GM12878 (cell line): ENCODE results near the gene ZNF444. TPM values are rescaled to one million over a fixed set of nuclear protein-coding genes. Genes with fewer than 3 reads are reported as not detected.

Experiments
- ATAC-seq: fragments of 200-7000 bp; cut with Tn5 transposase; 3 replicates; pipeline ENCODE4 v1.9.1; 2020; ENCODE audit warnings: mild to moderate bottlenecking, moderate library complexity
- BruUV-seq: library from RNA; stranded (reverse); fragments of 400-500 nt; replicated peaks from 2 replicates; lab custom pipeline; 2021; lab: Mats Ljungman, UMichigan
- CTCF ChIA-PET: fragments of 300-600 bp; sonication (Branson Sonifier 250); formaldehyde crosslinking; extraction: SDS; loops from one replicate; lab custom pipeline; 2021; ENCODE audit warnings: inconsistent platforms; lab: Yijun Ruan, JAX
- POLR2A ChIA-PET: fragments of 350-600 bp; formaldehyde crosslinking; extraction: SDS; loops from one replicate; lab custom pipeline; 2021; ENCODE audit warnings: inconsistent platforms; lab: Charles Lee
- RAD21 ChIA-PET: fragments of 300-600 bp; sonication (Branson Sonifier 250); formaldehyde crosslinking; loops from one replicate; lab custom pipeline; 2023; ENCODE audit warnings: antibody characterized with exemption; ENCODE audit not compliant: unreplicated experiment; lab: Charles Lee
- SMC1A ChIA-PET: fragments of 300-600 bp; sonication (Branson Sonifier 250); formaldehyde crosslinking; loops from one replicate; lab custom pipeline; 2023; ENCODE audit not compliant: unreplicated experiment, uncharacterized antibody; lab: Charles Lee
- DNase-seq: peaks from one replicate; pipeline ENCODE4 v3.0.0-alpha.2; 2011; ENCODE audit warnings: low read depth, low spot score
- FAIRE-seq: peaks from 3 replicates; lab custom pipeline; 2011; peaks lifted over from hg19 to GRCh38; lab: Jason Lieb, UNC
- H2AFZ ChIP-seq: 2 replicates; pipeline ENCODE4 v1.6.0; 2011; ENCODE audit warnings: low read depth, low read length, control low read depth; ENCODE audit not compliant: control insufficient read depth
- H3K27ac ChIP-seq: 2 replicates; pipeline ENCODE4 v1.5.1; 2011; ENCODE audit warnings: control low read depth; ENCODE audit not compliant: control insufficient read depth, insufficient read depth
- H3K27me3 ChIP-seq, 2 experiments: replicated peaks in 1 of 2; 2 replicates each; pipeline versions ENCODE4 v1.6.0 to v1.6.1; 2011; ENCODE audit warnings: low read length in 1 of 2; ENCODE audit not compliant: control insufficient read depth in 2 of 2, insufficient read depth in 2 of 2
- H3K36me3 ChIP-seq, 2 experiments: 2 replicates each; pipeline ENCODE4 v1.5.1; 2011; ENCODE audit warnings: low read length in 1 of 2; ENCODE audit not compliant: control insufficient read depth in 2 of 2, insufficient read depth in 2 of 2
- H3K4me1 ChIP-seq: 2 replicates; pipeline ENCODE4 v1.6.1; 2011; ENCODE audit warnings: mild to moderate bottlenecking, low read length, moderate library complexity, mixed read lengths; ENCODE audit not compliant: control insufficient read depth, insufficient read depth
- H3K4me2 ChIP-seq: 2 replicates; pipeline ENCODE4 v1.6.0; 2011; ENCODE audit warnings: control low read depth; ENCODE audit not compliant: control insufficient read depth, insufficient read depth
- H3K4me3 ChIP-seq: fragments of 200-600 bp; sonication (generic); 2 replicates; pipeline ENCODE4 v1.5.1; 2016
- H3K79me2 ChIP-seq: 2 replicates; pipeline ENCODE4 v1.6.0; 2011; ENCODE audit warnings: low read length; ENCODE audit not compliant: control insufficient read depth, insufficient read depth
- H3K9ac ChIP-seq: 2 replicates; pipeline ENCODE4 v1.8.0; 2011; ENCODE audit warnings: low read length, control low read depth, mixed read lengths; ENCODE audit not compliant: control insufficient read depth, insufficient read depth
- H3K9me3 ChIP-seq: replicated peaks from 3 replicates; pipeline ENCODE4 v1.5.1; 2011; ENCODE audit warnings: mild to moderate bottlenecking, low read length; ENCODE audit not compliant: control insufficient read depth, insufficient read depth
- H4K20me1 ChIP-seq: 2 replicates; pipeline ENCODE4 v1.6.0; 2011; ENCODE audit not compliant: control insufficient read depth, insufficient read depth
- WGBS: methylation state at CpG from one replicate; pipeline ENCODE4 v1.1.6; 2016; ENCODE audit warnings: low lambda C conversion rate; ENCODE audit not compliant: insufficient replicate concordance, insufficient coverage; ENCODE audit errors: missing lambda C conversion rate; 5-methylcytosine and 5-hydroxymethylcytosine counted together
- in situ Hi-C: fragments of 300-500 bp; cut with MboI; formaldehyde crosslinking; loops from 9 replicates; pipeline ENCODE4 v1.14.3; 2018; ENCODE audit warnings: mixed read lengths
- intact Hi-C: fragments of 100-400 bp; cut with micrococcal nuclease; formaldehyde crosslinking; loops from one replicate; pipeline ENCODE4 v1.14.2; 2022; ENCODE audit not compliant: unreplicated experiment
- polyA plus RNA-seq, 11 experiments: library from polyadenylated mRNA; depleted of rRNA in 4 of 11; unstranded in 6 of 11; stranded (reverse) in 5 of 11; fragments of >200 nt; fragmentation: Nextera tagmentation in 4 of 11; fragmentation: Illumina TruSeq in 1 of 11; extraction: Ambion mirVana in 4 of 11; extraction: Trizol in 1 of 11; gene quantifications; 1 replicate in 1 of 11; 2 replicates in 10 of 11; pipeline versions ENCODE4 v1.2.1 to v1.2.3, GENCODE V29; 2011 to 2016; ENCODE audit warnings: inconsistent platforms in 2 of 11, missing spikeins in 2 of 11, low read depth in 1 of 11
- total RNA-seq, 4 experiments: library from RNA; depleted of rRNA in 3 of 4; stranded (reverse); fragments of >200 nt in 3 of 4; fragmentation: Illumina TruSeq in 1 of 4; extraction: Trizol in 1 of 4; gene quantifications; 2 replicates each; pipeline versions ENCODE4 v1.2.1 to v1.2.3, GENCODE V29; 2013 to 2021
- TF ChIP-seq, protein P1 (sequence below): IDR thresholded peaks from 2 replicates; pipeline ENCODE4 v1.6.1; 2012; ENCODE audit warnings: mild to moderate bottlenecking, low read depth, low read length
- TF ChIP-seq, protein P2 (sequence below): fragments of 450-650 bp; IDR thresholded peaks from 2 replicates; pipeline ENCODE4 v1.6.1; 2018; ENCODE audit warnings: borderline replicate concordance, mild to moderate bottlenecking; ENCODE audit not compliant: partially characterized antibody

The ZNF444 gene
- total and polyA plus RNA-seq, 10 of the 15 experiments (the other 5 are each of a cell fraction or from before 2014, with no cell fraction given): 0.45 to 28.2 (median 11.6) TPM

DNA sequence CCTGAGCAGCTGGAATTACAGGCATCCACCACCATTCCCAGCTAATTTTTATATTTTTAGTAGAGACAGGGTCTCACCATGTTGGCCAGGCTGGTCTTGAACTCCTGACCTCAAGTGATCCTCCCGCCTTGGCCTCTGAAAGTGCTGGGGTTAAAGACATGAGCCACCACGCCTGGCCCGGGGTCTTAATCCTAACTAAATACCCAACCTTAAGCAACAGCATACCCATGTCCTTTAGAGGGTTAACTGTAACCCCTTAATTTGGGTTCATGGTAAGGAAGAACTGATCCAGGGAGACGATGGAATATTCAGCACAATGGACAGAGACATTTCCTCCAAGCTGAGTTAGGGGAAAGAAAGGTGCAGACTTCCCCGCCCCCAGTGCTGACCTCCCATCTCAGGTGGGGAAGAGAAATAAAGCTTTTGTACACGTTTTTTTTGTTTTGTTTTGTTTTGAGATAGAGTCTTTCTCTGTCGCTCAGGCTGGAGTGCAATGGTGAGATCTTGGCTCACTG, 26.0 kb downstream of the ZNF444 start:
- ChIA-PET CTCF (interaction anchor here (1.4 to 1.9 kb wide), 2 partner anchors 101 to 181 kb away, joined by 3 to 6 read pairs; no protein-coding TSS in a partner anchor), POLR2A (no interaction called here), SMC1A (no interaction called here), RAD21 (interaction anchor here (1.5 kb wide), 1 partner anchor 86 kb away, joined by 7 read pairs; no protein-coding TSS in a partner anchor)
- Histone ChIP-seq H4K20me1 (no peaks in the 10 kb centered on the region), H3K9ac (no peak overlapping the region), H3K79me2 (no peaks in the 10 kb centered on the region), H3K4me2 (no peak overlapping the region), H3K4me3 (no peak overlapping the region), H3K9me3 (no peaks in the 10 kb centered on the region), H3K27ac (no peak overlapping the region), H3K4me1 (no peaks in the 10 kb centered on the region), H3K27me3 (no peaks in the 10 kb centered on the region), H3K36me3 (no peaks in the 10 kb centered on the region), H2AFZ (no peak overlapping the region)
- WGBS: 28% methylated on average over 7 of the region's 7 CpGs
- TF ChIP-seq, protein P1, sequence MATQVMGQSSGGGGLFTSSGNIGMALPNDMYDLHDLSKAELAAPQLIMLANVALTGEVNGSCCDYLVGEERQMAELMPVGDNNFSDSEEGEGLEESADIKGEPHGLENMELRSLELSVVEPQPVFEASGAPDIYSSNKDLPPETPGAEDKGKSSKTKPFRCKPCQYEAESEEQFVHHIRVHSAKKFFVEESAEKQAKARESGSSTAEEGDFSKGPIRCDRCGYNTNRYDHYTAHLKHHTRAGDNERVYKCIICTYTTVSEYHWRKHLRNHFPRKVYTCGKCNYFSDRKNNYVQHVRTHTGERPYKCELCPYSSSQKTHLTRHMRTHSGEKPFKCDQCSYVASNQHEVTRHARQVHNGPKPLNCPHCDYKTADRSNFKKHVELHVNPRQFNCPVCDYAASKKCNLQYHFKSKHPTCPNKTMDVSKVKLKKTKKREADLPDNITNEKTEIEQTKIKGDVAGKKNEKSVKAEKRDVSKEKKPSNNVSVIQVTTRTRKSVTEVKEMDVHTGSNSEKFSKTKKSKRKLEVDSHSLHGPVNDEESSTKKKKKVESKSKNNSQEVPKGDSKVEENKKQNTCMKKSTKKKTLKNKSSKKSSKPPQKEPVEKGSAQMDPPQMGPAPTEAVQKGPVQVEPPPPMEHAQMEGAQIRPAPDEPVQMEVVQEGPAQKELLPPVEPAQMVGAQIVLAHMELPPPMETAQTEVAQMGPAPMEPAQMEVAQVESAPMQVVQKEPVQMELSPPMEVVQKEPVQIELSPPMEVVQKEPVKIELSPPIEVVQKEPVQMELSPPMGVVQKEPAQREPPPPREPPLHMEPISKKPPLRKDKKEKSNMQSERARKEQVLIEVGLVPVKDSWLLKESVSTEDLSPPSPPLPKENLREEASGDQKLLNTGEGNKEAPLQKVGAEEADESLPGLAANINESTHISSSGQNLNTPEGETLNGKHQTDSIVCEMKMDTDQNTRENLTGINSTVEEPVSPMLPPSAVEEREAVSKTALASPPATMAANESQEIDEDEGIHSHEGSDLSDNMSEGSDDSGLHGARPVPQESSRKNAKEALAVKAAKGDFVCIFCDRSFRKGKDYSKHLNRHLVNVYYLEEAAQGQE: peak; percentile 79; the same call in 1 of the 2 replicates
- TF ChIP-seq, protein P2, sequence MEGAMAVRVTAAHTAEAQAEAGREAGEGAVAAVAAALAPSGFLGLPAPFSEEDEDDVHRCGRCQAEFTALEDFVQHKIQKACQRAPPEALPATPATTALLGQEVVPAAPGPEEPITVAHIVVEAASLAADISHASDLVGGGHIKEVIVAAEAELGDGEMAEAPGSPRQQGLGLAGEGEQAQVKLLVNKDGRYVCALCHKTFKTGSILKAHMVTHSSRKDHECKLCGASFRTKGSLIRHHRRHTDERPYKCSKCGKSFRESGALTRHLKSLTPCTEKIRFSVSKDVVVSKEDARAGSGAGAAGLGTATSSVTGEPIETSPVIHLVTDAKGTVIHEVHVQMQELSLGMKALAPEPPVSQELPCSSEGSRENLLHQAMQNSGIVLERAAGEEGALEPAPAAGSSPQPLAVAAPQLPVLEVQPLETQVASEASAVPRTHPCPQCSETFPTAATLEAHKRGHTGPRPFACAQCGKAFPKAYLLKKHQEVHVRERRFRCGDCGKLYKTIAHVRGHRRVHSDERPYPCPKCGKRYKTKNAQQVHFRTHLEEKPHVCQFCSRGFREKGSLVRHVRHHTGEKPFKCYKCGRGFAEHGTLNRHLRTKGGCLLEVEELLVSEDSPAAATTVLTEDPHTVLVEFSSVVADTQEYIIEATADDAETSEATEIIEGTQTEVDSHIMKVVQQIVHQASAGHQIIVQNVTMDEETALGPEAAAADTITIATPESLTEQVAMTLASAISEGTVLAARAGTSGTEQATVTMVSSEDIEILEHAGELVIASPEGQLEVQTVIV: no peak
- DNase-seq (no peak), ATAC-seq (no peak), FAIRE-seq (no peak)
- in situ Hi-C loops: loop anchor here (5.0 kb wide), 1 partner anchor 90 kb away; no protein-coding TSS in a partner anchor
- intact Hi-C loops: no loop called here
- BruUV-seq: no TSS peak
